ENCODE measurements around the gene NT5C1B. TPM values are rescaled to one million over a fixed set of nuclear protein-coding genes. Genes with fewer than 3 reads are reported as not detected.
A peak's percentile ranks its signal among the peaks of the same experiment; 100 is the strongest.
"Not testable (repeated sequence)": the region's sequence is repeated elsewhere in the genome, so short reads cannot be mapped to it uniquely, and the experiment has no call there.

The NT5C1B gene
- total RNA-seq = under 1 TPM in 1 of 4 donors, not detected in 3; 0.42 TPM

GRCh38 chr2:18589354-18589753 is at the start of gene NT5C1B:
TSS of gene NT5C1B (minus strand) at chr2:18589569. CDS start at chr2:18589468, 101 bp downstream.
- TF ChIP-seq EP300 (IDR thresholded peaks at IDR 0.05) = no peak
- WGBS = 96% methylated on average over 1 of the region's 1 CpG
- no peaks in the 10 kb centered on the region for H3K27me3 ChIP-seq
- intact Hi-C loops (cut with DNase I) = no loop called here
- no peak for DNase-seq (ENCODE audit: extremely low spot score)
- H3K9me3 ChIP-seq = no peaks in the 10 kb centered on the region
- no peaks in the 10 kb centered on the region for H3K4me1 ChIP-seq
- H3K27ac ChIP-seq (replicated peaks in 1 of 4) = no peak within 1 kb of the TSS
- H3K4me3 ChIP-seq = no peak within 1 kb of the TSS
- no peaks in the 10 kb centered on the region for H3K36me3 ChIP-seq

- intact Hi-C loops (cut with DNase I) = no loop called here
- no peak for DNase-seq (ENCODE audit: extremely low spot score)
- Histone ChIP-seq H3K4me1 (peaks cover 5 to 18% (median 8%) of the 10 kb centered on the region in 4 donors), H3K9me3 (peaks cover 0 to 22% (median 0%) of the 10 kb centered on the region in 4 donors), H3K4me3 (no peak overlapping the region), H3K36me3 (no peaks in the 10 kb centered on the region), H3K27ac (replicated peaks in 1 of 4) (no peak overlapping the region), H3K27me3 (no peaks in the 10 kb centered on the region)
- TF ChIP-seq CTCF (IDR thresholded peaks at IDR 0.05) (no peak), EP300 (IDR thresholded peaks at IDR 0.05) (no peak), POLR2A (IDR thresholded peaks at IDR 0.05; ENCODE audit: low read depth) (no peak), POLR2AphosphoS5 (IDR thresholded peaks at IDR 0.05) (no peak)
- WGBS = 73% methylated on average over 1 of the region's 1 CpG
These were observed 47.8 kb upstream of the NT5C1B start for GRCh38 chr2:18637196-18637595.

- H3K27ac ChIP-seq (replicated peaks in 1 of 4); H3K4me3 ChIP-seq; H3K36me3 ChIP-seq; H3K4me1 ChIP-seq; intact Hi-C loops (cut with DNase I); DNase-seq (ENCODE audit: extremely low spot score); H3K27me3 ChIP-seq: not testable (repeated sequence)
- peaks cover 0 to 22% (median 0%) of the 10 kb centered on the region in 4 donors for H3K9me3 ChIP-seq
- WGBS = 95% methylated on average over 3 of the region's 3 CpGs
These were observed 43.3 kb upstream of the NT5C1B start for GRCh38 chr2:18632699-18633098.

GRCh38 chr2:18630941-18631340 is 41.6 kb upstream of the NT5C1B start:
- no peaks in the 10 kb centered on the region for H3K36me3 ChIP-seq
- intact Hi-C loops (cut with DNase I) = no loop called here
- H3K27ac ChIP-seq (replicated peaks in 1 of 4) = peak overlapping the region in 1 of 4 donors; percentile 26

GRCh38 chr2:18630541-18630940 is 41.2 kb upstream of the NT5C1B start:
- DNase-seq (ENCODE audit: extremely low spot score) = no peak
- H3K27me3 ChIP-seq = no peaks in the 10 kb centered on the region
- H3K36me3 ChIP-seq = no peaks in the 10 kb centered on the region
- H3K27ac ChIP-seq (replicated peaks in 1 of 4) = peak overlapping the region in 1 of 4 donors; percentile 26
- no peak for TF ChIP-seq EP300 (IDR thresholded peaks at IDR 0.05)
- no peak for TF ChIP-seq CTCF (IDR thresholded peaks at IDR 0.05)
- no peak for TF ChIP-seq POLR2A (IDR thresholded peaks at IDR 0.05; ENCODE audit: low read depth)
- intact Hi-C loops (cut with DNase I) = no loop called here
- H3K4me3 ChIP-seq = no peak overlapping the region
- 96% methylated on average over 1 of the region's 1 CpG for WGBS
- H3K4me1 ChIP-seq = peaks cover 0 to 12% (median 8%) of the 10 kb centered on the region in 4 donors
- H3K9me3 ChIP-seq = peaks cover 0 to 11% (median 0%) of the 10 kb centered on the region in 4 donors

More at GRCh38 chr2:18630941-18631340, 41.6 kb upstream of the NT5C1B start:
- no peak for DNase-seq (ENCODE audit: extremely low spot score)
- Histone ChIP-seq H3K27me3 (no peaks in the 10 kb centered on the region), H3K9me3 (peaks cover 0 to 11% (median 0%) of the 10 kb centered on the region in 4 donors), H3K4me1 (peaks cover 0 to 10% (median 8%) of the 10 kb centered on the region in 4 donors), H3K4me3 (no peak overlapping the region)
- no peak for TF ChIP-seq POLR2A (IDR thresholded peaks at IDR 0.05; ENCODE audit: low read depth)
- TF ChIP-seq POLR2AphosphoS5 (IDR thresholded peaks at IDR 0.05) = no peak
- TF ChIP-seq CTCF (IDR thresholded peaks at IDR 0.05) = no peak
- no peak for TF ChIP-seq EP300 (IDR thresholded peaks at IDR 0.05)

GRCh38 chr2:18630101-18630500 is 40.7 kb upstream of the NT5C1B start:
- peaks cover 0 to 11% (median 0%) of the 10 kb centered on the region in 4 donors for H3K9me3 ChIP-seq
- TF ChIP-seq POLR2A (IDR thresholded peaks at IDR 0.05; ENCODE audit: low read depth) (no peak), CTCF (IDR thresholded peaks at IDR 0.05) (no peak), POLR2AphosphoS5 (IDR thresholded peaks at IDR 0.05) (peak in 1 of 2 donors; percentile 20), EP300 (IDR thresholded peaks at IDR 0.05) (no peak)
- peak overlapping the region in 1 of 4 donors; percentile 26 for H3K27ac ChIP-seq (replicated peaks in 1 of 4)
- no peaks in the 10 kb centered on the region for H3K36me3 ChIP-seq
- DNase-seq (ENCODE audit: extremely low spot score) = no peak
- peaks cover 0 to 12% (median 8%) of the 10 kb centered on the region in 4 donors for H3K4me1 ChIP-seq
- no peaks in the 10 kb centered on the region for H3K27me3 ChIP-seq
- intact Hi-C loops (cut with DNase I) = no loop called here
- H3K4me3 ChIP-seq = no peak overlapping the region

Measured in esophagus muscularis mucosa (tissue), 4 donors.